ENCODE measurements around the gene XRCC5. TPM values are rescaled to one million over a fixed set of nuclear protein-coding genes. Genes with fewer than 3 reads are reported as not detected.

Gene XRCC5
- total and polyA plus RNA-seq, 2 donors (not counting 1 experiment from before 2014, with no cell fraction given), result 45.5 to 198 TPM

GRCh38 chr2:216221811-216222210, 112.7 kb downstream of the XRCC5 start:
- POLR2A ChIA-PET, result interaction anchor here (0.5 kb wide), 1 partner anchor 30 kb away, joined by 3 read pairs; no protein-coding TSS in a partner anchor
- H3K4me3 Mint-ChIP-seq, result no peak overlapping the region
- peaks cover 11% of the 10 kb centered on the region in 2 donors for H3K4me1 ChIP-seq (ENCODE audit: control insufficient read depth in 2 of 2, insufficient read depth in 2 of 2, low read length in 2 of 2)
- no peaks in the 10 kb centered on the region for H3K27me3 Mint-ChIP-seq
- no peaks in the 10 kb centered on the region for H3K27me3 ChIP-seq (replicated peaks in 1 of 4; ENCODE audit: control extremely low read depth in 1 of 4, control insufficient read depth in 3 of 4, insufficient read depth in 4 of 4, low read length in 3 of 4)
- H4K20me1 ChIP-seq (ENCODE audit: control insufficient read depth, insufficient read depth, low read length, poor library complexity, severe bottlenecking), result no peaks in the 10 kb centered on the region
- peaks cover 17% of the 10 kb centered on the region for H3K4me1 Mint-ChIP-seq
- ATAC-seq (ENCODE audit: low read depth) (no peak), DNase-seq (no peak)
- H3K79me2 ChIP-seq (ENCODE audit: control insufficient read depth, insufficient read depth, low read length), result no peaks in the 10 kb centered on the region
- intact Hi-C loops (cut with micrococcal nuclease), result no loop called here
- peaks cover 0 to under 1% of the 10 kb centered on the region in 2 experiments for H3K36me3 ChIP-seq (replicated peaks in 1 of 2; ENCODE audit: control extremely low read depth in 1 of 2, control insufficient read depth in 1 of 2, extremely low read depth in 1 of 2, insufficient read depth in 2 of 2, low read length in 1 of 2)
- TF ChIP-seq EZH2 (IDR thresholded peaks at IDR 0.05; ENCODE audit: borderline replicate concordance, insufficient read depth, low read depth, low read length, poor library complexity, severe bottlenecking) (no peak), CTCF (IDR thresholded peaks at IDR 0.05) (no peak)
- no peak overlapping the region for H2AFZ ChIP-seq (ENCODE audit: insufficient read depth, low read depth, low read length, poor library complexity, severe bottlenecking)
- no peaks in the 10 kb centered on the region for H3K9me3 Mint-ChIP-seq (ENCODE audit: insufficient read depth)
- no peak overlapping the region for H3K9ac ChIP-seq (ENCODE audit: low read length)
- H3K27ac ChIP-seq (ENCODE audit: low read length in 2 of 2), result no peak overlapping the region
- H3K9me3 ChIP-seq (ENCODE audit: control extremely low read depth in 1 of 3, control insufficient read depth in 2 of 3, insufficient read depth in 1 of 3, low read length in 2 of 3), result no peaks in the 10 kb centered on the region
- H3K4me3 ChIP-seq (ENCODE audit: control extremely low read depth in 1 of 5, extremely low read depth in 1 of 5, insufficient read depth in 1 of 5, low read depth in 2 of 5, low read length in 4 of 5), result no peak overlapping the region
- no peak overlapping the region for H3K4me2 ChIP-seq (replicated peaks; ENCODE audit: low read depth, low read length, poor library complexity, severe bottlenecking)
- CTCF ChIA-PET, result interaction anchor here (1.4 to 2.6 kb wide), 2 partner anchors 182 to 442 kb away, joined by 4 to 24 read pairs; no protein-coding TSS in a partner anchor
- WGBS (ENCODE audit: insufficient coverage), result 89% methylated on average over 1 of the region's 1 CpG
- H3K27ac Mint-ChIP-seq, result no peak overlapping the region

GRCh38 chr2:216222650-216223352, 113.7 kb downstream of the XRCC5 start:
- ATAC-seq (ENCODE audit: low read depth), result no peak
- CTCF ChIA-PET, result interaction anchor here (0.6 to 2.6 kb wide), 5 partner anchors 12 to 444 kb away, joined by 3 to 24 read pairs (median 4); no protein-coding TSS in a partner anchor
- Histone ChIP-seq H3K9ac (ENCODE audit: low read length) (no peak overlapping the region), H4K20me1 (ENCODE audit: control insufficient read depth, insufficient read depth, low read length, poor library complexity, severe bottlenecking) (no peaks in the 10 kb centered on the region), H3K4me3 (ENCODE audit: control extremely low read depth in 1 of 5, extremely low read depth in 1 of 5, insufficient read depth in 1 of 5, low read depth in 2 of 5, low read length in 4 of 5) (no peak overlapping the region), H3K27ac (ENCODE audit: low read length in 2 of 2) (peak overlapping the region in 1 of 2 donors; percentile 37), H3K27me3 (replicated peaks in 1 of 4; ENCODE audit: control extremely low read depth in 1 of 4, control insufficient read depth in 3 of 4, insufficient read depth in 4 of 4, low read length in 3 of 4) (no peaks in the 10 kb centered on the region), H2AFZ (ENCODE audit: insufficient read depth, low read depth, low read length, poor library complexity, severe bottlenecking) (no peak overlapping the region), H3K79me2 (ENCODE audit: control insufficient read depth, insufficient read depth, low read length) (no peaks in the 10 kb centered on the region), H3K9me3 (ENCODE audit: control extremely low read depth in 1 of 3, control insufficient read depth in 2 of 3, insufficient read depth in 1 of 3, low read length in 2 of 3) (no peaks in the 10 kb centered on the region), H3K4me1 (ENCODE audit: control insufficient read depth in 2 of 2, insufficient read depth in 2 of 2, low read length in 2 of 2) (peaks cover 11% of the 10 kb centered on the region in 2 donors), H3K36me3 (replicated peaks in 1 of 2; ENCODE audit: control extremely low read depth in 1 of 2, control insufficient read depth in 1 of 2, extremely low read depth in 1 of 2, insufficient read depth in 2 of 2, low read length in 1 of 2) (no peaks in the 10 kb centered on the region), H3K4me2 (replicated peaks; ENCODE audit: low read depth, low read length, poor library complexity, severe bottlenecking) (peak overlapping the region; percentile 32)
- POLR2A ChIA-PET, result no interaction called here
- intact Hi-C loops (cut with micrococcal nuclease), result no loop called here
- peak; percentile 6 for DNase-seq
- Mint-ChIP-seq H3K4me1 (peaks cover 17% of the 10 kb centered on the region), H3K4me3 (no peak overlapping the region), H3K27ac (peak overlapping the region; percentile 29), H3K9me3 (ENCODE audit: insufficient read depth) (no peaks in the 10 kb centered on the region), H3K27me3 (no peaks in the 10 kb centered on the region)
- 0% methylated on average over 1 of the region's 4 CpGs for WGBS (ENCODE audit: insufficient coverage)
- no peak for TF ChIP-seq EZH2 (IDR thresholded peaks at IDR 0.05; ENCODE audit: borderline replicate concordance, insufficient read depth, low read depth, low read length, poor library complexity, severe bottlenecking)
- TF ChIP-seq CTCF (IDR thresholded peaks at IDR 0.05), result no peak
